Hepatocyte (in vitro differentiated cells): ENCODE data around the gene ERG. TPM values are rescaled to one million over a fixed set of nuclear protein-coding genes. Genes with fewer than 3 reads are reported as not detected.
A peak's percentile ranks its signal among the peaks of the same experiment; 100 is the strongest.

Experiments used
- DNase-seq: peaks from one replicate; pipeline ENCODE4 v3.0.0-alpha.2; 2016; ENCODE audit warnings: low spot score
- H2AFZ ChIP-seq: fragments of 200-600 bp; sonication (generic); 2 replicates; pipeline ENCODE4 v1.6.0; 2016; ENCODE audit warnings: antibody characterized with exemption, mild to moderate bottlenecking
- H3K27ac ChIP-seq: fragments of 200-600 bp; sonication (generic); 2 replicates; pipeline ENCODE4 v1.5.1; 2016; ENCODE audit warnings: mild to moderate bottlenecking
- H3K27me3 ChIP-seq: fragments of 200-600 bp; sonication (generic); 2 replicates; pipeline ENCODE4 v1.6.1; 2016
- H3K36me3 ChIP-seq: fragments of 200-600 bp; sonication (generic); replicated peaks from 2 replicates; pipeline ENCODE4 v1.5.1; 2016; ENCODE audit warnings: low read depth; ENCODE audit not compliant: insufficient read depth
- H3K4me1 ChIP-seq: fragments of 200-600 bp; sonication (generic); 2 replicates; pipeline ENCODE4 v1.5.1; 2016; ENCODE audit warnings: mild to moderate bottlenecking, moderate library complexity; ENCODE audit not compliant: insufficient read depth
- H3K4me2 ChIP-seq: fragments of 200-600 bp; sonication (generic); 2 replicates; pipeline ENCODE4 v1.6.0; 2016
- H3K4me3 ChIP-seq: fragments of 200-600 bp; sonication (generic); 2 replicates; pipeline ENCODE4 v1.5.1; 2016; ENCODE audit warnings: mild to moderate bottlenecking
- H3K79me2 ChIP-seq: fragments of 200-600 bp; sonication (generic); 2 replicates; pipeline ENCODE4 v1.6.0; 2017; ENCODE audit warnings: mild to moderate bottlenecking
- H3K9me2 ChIP-seq: fragments of 200-600 bp; sonication (generic); replicated peaks from 2 replicates; pipeline ENCODE4 v1.6.0; 2017; ENCODE audit warnings: mild to moderate bottlenecking; ENCODE audit not compliant: insufficient read depth
- H3K9me3 ChIP-seq: fragments of 200-600 bp; sonication (generic); 2 replicates; pipeline ENCODE4 v1.5.1; 2016; ENCODE audit warnings: low read depth, mild to moderate bottlenecking
- H4K20me1 ChIP-seq: fragments of 200-600 bp; sonication (generic); 2 replicates; pipeline ENCODE4 v1.6.0; 2016; ENCODE audit warnings: mild to moderate bottlenecking; ENCODE audit not compliant: insufficient read depth, poor library complexity, severe bottlenecking
- CTCF ChIP-seq: fragments of 200-600 bp; sonication (generic); IDR thresholded peaks from 2 replicates; pipeline ENCODE4 v1.5.1; 2016; ENCODE audit warnings: antibody characterized with exemption, mild to moderate bottlenecking; ENCODE audit not compliant: poor library complexity
- EZH2 ChIP-seq: fragments of 200-600 bp; sonication (generic); IDR thresholded peaks from 2 replicates; pipeline ENCODE4 v1.6.1; 2016; ENCODE audit warnings: antibody characterized with exemption, mild to moderate bottlenecking, borderline replicate concordance
- EZH2phosphoT487 ChIP-seq: fragments of 200-600 bp; sonication (generic); IDR thresholded peaks from one replicate; pipeline ENCODE4 v1.6.1; 2018; ENCODE audit warnings: antibody characterized with exemption, mild to moderate bottlenecking, low read depth, moderate library complexity; ENCODE audit not compliant: unreplicated experiment, severe bottlenecking
- WGBS: methylation state at CpG from one replicate; pipeline ENCODE4 v1.1.6; 2016; ENCODE audit warnings: low lambda C conversion rate; ENCODE audit errors: missing lambda C conversion rate; 5-methylcytosine and 5-hydroxymethylcytosine counted together
- polyA plus RNA-seq: library from polyadenylated mRNA; unstranded; fragments of >200 nt; fragmentation: Nextera tagmentation; extraction: Ambion mirVana; gene quantifications from 2 replicates; pipeline ENCODE4 v1.2.1, GENCODE V29; 2016
- total RNA-seq: library from RNA; depleted of rRNA; stranded (reverse); fragments of >200 nt; gene quantifications from 2 replicates; pipeline ENCODE4 v1.2.3, GENCODE V29; 2014

Gene ERG
- total and polyA plus RNA-seq, 2 experiments from 2014 or later: 2.5 to 5.1 TPM

- Histone ChIP-seq H4K20me1 (no peaks in the 10 kb centered on the region), H3K4me1 (no peaks in the 10 kb centered on the region), H3K79me2 (no peaks in the 10 kb centered on the region), H3K9me2 (no peaks in the 10 kb centered on the region), H3K27ac (no peak overlapping the region), H3K4me3 (no peak overlapping the region), H3K4me2 (no peak overlapping the region), H3K36me3 (no peaks in the 10 kb centered on the region), H3K9me3 (no peaks in the 10 kb centered on the region), H2AFZ (no peak overlapping the region), H3K27me3 (no peaks in the 10 kb centered on the region)
- TF ChIP-seq EZH2phosphoT487: no peak
- peak; percentile 27 for TF ChIP-seq CTCF
- no peak for DNase-seq
- 48% methylated on average over 5 of the region's 5 CpGs for WGBS
These were observed 117.7 kb downstream of the ERG start for GRCh38 chr21:38380481-38381137.

- no peak for TF ChIP-seq EZH2
- TF ChIP-seq CTCF: no peak
- no peak for TF ChIP-seq EZH2phosphoT487
- H3K36me3 ChIP-seq: no peaks in the 10 kb centered on the region
These were observed 119.1 kb downstream of the ERG start for GRCh38 chr21:38379147-38379546.

GRCh38 chr21:38377165-38378088, 120.8 kb downstream of the ERG start:
- Histone ChIP-seq H3K4me3 (no peak overlapping the region), H3K36me3 (no peaks in the 10 kb centered on the region), H3K4me2 (no peak overlapping the region), H3K9me2 (no peaks in the 10 kb centered on the region), H3K27ac (no peak overlapping the region), H3K27me3 (no peaks in the 10 kb centered on the region), H3K79me2 (no peaks in the 10 kb centered on the region), H3K9me3 (no peaks in the 10 kb centered on the region), H4K20me1 (no peaks in the 10 kb centered on the region), H2AFZ (no peak overlapping the region), H3K4me1 (no peaks in the 10 kb centered on the region)
- no peak for DNase-seq
- TF ChIP-seq EZH2phosphoT487: no peak
- TF ChIP-seq EZH2: no peak
- TF ChIP-seq CTCF: no peak
- 72% methylated on average over 5 of the region's 5 CpGs for WGBS

More at GRCh38 chr21:38379147-38379546, 119.1 kb downstream of the ERG start:
- Histone ChIP-seq H3K27ac (no peak overlapping the region), H3K79me2 (no peaks in the 10 kb centered on the region), H3K27me3 (no peaks in the 10 kb centered on the region), H4K20me1 (no peaks in the 10 kb centered on the region), H3K4me2 (no peak overlapping the region), H3K9me2 (no peaks in the 10 kb centered on the region), H3K9me3 (no peaks in the 10 kb centered on the region), H2AFZ (no peak overlapping the region), H3K4me3 (no peak overlapping the region), H3K4me1 (no peaks in the 10 kb centered on the region)
- no peak for DNase-seq
- 82% methylated on average over 3 of the region's 3 CpGs for WGBS
